ENCODE data around the gene HCFC1. TPM values are rescaled to one million over a fixed set of nuclear protein-coding genes. Genes with fewer than 3 reads are reported as not detected.

The HCFC1 gene
- total and polyA plus RNA-seq, 2 experiments from 2014 or later = 12.6 to 26.4 TPM

- H3K9me2 ChIP-seq (ENCODE audit: insufficient read depth) = no peaks in the 10 kb centered on the region
- no peak for DNase-seq
- in situ Hi-C loops (cut with MboI) = no loop called here
- no peak overlapping the region for H2AFZ ChIP-seq
- H3K36me3 ChIP-seq (ENCODE audit: low read depth) = no peaks in the 10 kb centered on the region
- H3K9ac ChIP-seq = no peak overlapping the region
- no peaks in the 10 kb centered on the region for H3F3A ChIP-seq (ENCODE audit: insufficient read depth)
- 87% methylated on average over 9 to 10 of the region's 10 CpGs for WGBS, 2 experiments (ENCODE audit: low coverage in 1 of 2, low lambda C conversion rate in 2 of 2, missing lambda C conversion rate in 2 of 2)
- no peaks in the 10 kb centered on the region for H3K27me3 ChIP-seq (replicated peaks; ENCODE audit: insufficient read depth)
- no peak overlapping the region for H3K4me2 ChIP-seq (ENCODE audit: unreplicated experiment)
- no peak for TF ChIP-seq EZH2 (IDR thresholded peaks at IDR 0.05; ENCODE audit: insufficient read depth, poor library complexity, severe bottlenecking)
- no peak for TF ChIP-seq EZH2phosphoT487 (IDR thresholded peaks at IDR 0.05; ENCODE audit: insufficient read depth, low read depth)
- H3K9me3 ChIP-seq (ENCODE audit: low read depth) = no peaks in the 10 kb centered on the region
- no peaks in the 10 kb centered on the region for H4K20me1 ChIP-seq (ENCODE audit: insufficient read depth)
- no peaks in the 10 kb centered on the region for H3K79me2 ChIP-seq (ENCODE audit: insufficient read depth)
- H3K4me1 ChIP-seq (ENCODE audit: insufficient read depth) = no peaks in the 10 kb centered on the region
- H3K27ac ChIP-seq = no peak overlapping the region
- H3K4me3 ChIP-seq = no peak overlapping the region
Measured at GRCh38 chrX:153993978-153994377, 22.4 kb upstream of the HCFC1 start.

GRCh38 chrX:153993079-153993478, 21.5 kb upstream of the HCFC1 start:
- H3K9me2 ChIP-seq (ENCODE audit: insufficient read depth) = no peaks in the 10 kb centered on the region
- TF ChIP-seq EZH2phosphoT487 (IDR thresholded peaks at IDR 0.05; ENCODE audit: insufficient read depth, low read depth) (no peak), EZH2 (IDR thresholded peaks at IDR 0.05; ENCODE audit: insufficient read depth, poor library complexity, severe bottlenecking) (no peak)
- no peaks in the 10 kb centered on the region for H4K20me1 ChIP-seq (ENCODE audit: insufficient read depth)
- no peaks in the 10 kb centered on the region for H3F3A ChIP-seq (ENCODE audit: insufficient read depth)
- H3K79me2 ChIP-seq (ENCODE audit: insufficient read depth) = no peaks in the 10 kb centered on the region
- no peak overlapping the region for H2AFZ ChIP-seq
- no peak for DNase-seq
- H3K4me2 ChIP-seq (ENCODE audit: unreplicated experiment) = no peak overlapping the region
- WGBS, 2 experiments (ENCODE audit: low coverage in 1 of 2, low lambda C conversion rate in 2 of 2, missing lambda C conversion rate in 2 of 2) = 40 to 71% methylated on average over 1 to 12 of the region's 12 CpGs
- in situ Hi-C loops (cut with MboI) = no loop called here
- no peak overlapping the region for H3K4me3 ChIP-seq
- H3K4me1 ChIP-seq (ENCODE audit: insufficient read depth) = no peaks in the 10 kb centered on the region
- H3K27ac ChIP-seq = no peak overlapping the region
- no peak overlapping the region for H3K9ac ChIP-seq
- no peaks in the 10 kb centered on the region for H3K27me3 ChIP-seq (replicated peaks; ENCODE audit: insufficient read depth)
- H3K9me3 ChIP-seq (ENCODE audit: low read depth) = no peaks in the 10 kb centered on the region
- no peaks in the 10 kb centered on the region for H3K36me3 ChIP-seq (ENCODE audit: low read depth)

- no peaks in the 10 kb centered on the region for H3K9me2 ChIP-seq (ENCODE audit: insufficient read depth)
- in situ Hi-C loops (cut with MboI) = no loop called here
- H3K4me1 ChIP-seq (ENCODE audit: insufficient read depth) = no peaks in the 10 kb centered on the region
- no peaks in the 10 kb centered on the region for H3K9me3 ChIP-seq (ENCODE audit: low read depth)
- 88 to 95% methylated on average over 7 to 8 of the region's 8 CpGs for WGBS, 2 experiments (ENCODE audit: low coverage in 1 of 2, low lambda C conversion rate in 2 of 2, missing lambda C conversion rate in 2 of 2)
- H4K20me1 ChIP-seq (ENCODE audit: insufficient read depth) = no peaks in the 10 kb centered on the region
- H2AFZ ChIP-seq = no peak overlapping the region
- H3K4me3 ChIP-seq = no peak overlapping the region
- no peak for DNase-seq
- no peak overlapping the region for H3K9ac ChIP-seq
- no peaks in the 10 kb centered on the region for H3K79me2 ChIP-seq (ENCODE audit: insufficient read depth)
- no peak overlapping the region for H3K4me2 ChIP-seq (ENCODE audit: unreplicated experiment)
- H3K36me3 ChIP-seq (ENCODE audit: low read depth) = no peaks in the 10 kb centered on the region
- H3K27ac ChIP-seq = no peak overlapping the region
- TF ChIP-seq EZH2phosphoT487 (IDR thresholded peaks at IDR 0.05; ENCODE audit: insufficient read depth, low read depth) (no peak), EZH2 (IDR thresholded peaks at IDR 0.05; ENCODE audit: insufficient read depth, poor library complexity, severe bottlenecking) (no peak)
- no peaks in the 10 kb centered on the region for H3K27me3 ChIP-seq (replicated peaks; ENCODE audit: insufficient read depth)
- H3F3A ChIP-seq (ENCODE audit: insufficient read depth) = no peaks in the 10 kb centered on the region
Measured at GRCh38 chrX:153992180-153992579, 20.6 kb upstream of the HCFC1 start.

- 93 to 96% methylated on average over 3 of the region's 3 CpGs for WGBS, 2 experiments (ENCODE audit: low coverage in 1 of 2, low lambda C conversion rate in 2 of 2, missing lambda C conversion rate in 2 of 2)
- Histone ChIP-seq H3K27me3 (replicated peaks; ENCODE audit: insufficient read depth) (no peaks in the 10 kb centered on the region), H3K4me3 (no peak overlapping the region), H3K9me2 (ENCODE audit: insufficient read depth) (no peaks in the 10 kb centered on the region), H3K79me2 (ENCODE audit: insufficient read depth) (no peaks in the 10 kb centered on the region), H3K9me3 (ENCODE audit: low read depth) (no peaks in the 10 kb centered on the region), H3K36me3 (ENCODE audit: low read depth) (no peaks in the 10 kb centered on the region), H3K4me1 (ENCODE audit: insufficient read depth) (no peaks in the 10 kb centered on the region), H3K27ac (no peak overlapping the region), H3K9ac (no peak overlapping the region), H2AFZ (no peak overlapping the region), H3K4me2 (ENCODE audit: unreplicated experiment) (no peak overlapping the region), H3F3A (ENCODE audit: insufficient read depth) (no peaks in the 10 kb centered on the region), H4K20me1 (ENCODE audit: insufficient read depth) (no peaks in the 10 kb centered on the region)
- DNase-seq = no peak
- in situ Hi-C loops (cut with MboI) = no loop called here
- TF ChIP-seq EZH2 (IDR thresholded peaks at IDR 0.05; ENCODE audit: insufficient read depth, poor library complexity, severe bottlenecking) (no peak), EZH2phosphoT487 (IDR thresholded peaks at IDR 0.05; ENCODE audit: insufficient read depth, low read depth) (no peak)
Measured at GRCh38 chrX:153991013-153991580, 19.5 kb upstream of the HCFC1 start.
